Activated CD8-positive, alpha-beta memory T cell treated with anti-CD3 and anti-CD28 coated beads for 4 hours (primary cell): ENCODE data around the gene OMG.
"Not testable (repeated sequence)": the region's sequence is repeated elsewhere in the genome, so short reads cannot be mapped to it uniquely, and the experiment has no call there.

Source experiments
- DNase-seq, 2 donors: peaks; one replicate each; pipeline ENCODE4 v3.0.0-alpha.2; 2020; ENCODE audit warnings: low read depth in 2 of 2

OMG gene

GRCh38 chr17:31308372-31309334 is 11.6 kb upstream of the OMG start:
- DNase-seq: no peak

- DNase-seq: no peak
Observed at GRCh38 chr17:31307640-31308039, 10.6 kb upstream of the OMG start.

- no peak for DNase-seq
Observed at GRCh38 chr17:31299624-31300023, 2.6 kb upstream of the OMG start.

- DNase-seq: no peak
Observed at GRCh38 chr17:31296142-31296541, 897 bp downstream of the OMG start.

GRCh38 chr17:31295489-31295871 is 1.6 kb downstream of the OMG start:
- DNase-seq: no peak

- DNase-seq: no peak
Observed at GRCh38 chr17:31294820-31295488, 2.1 kb downstream of the OMG start.

GRCh38 chr17:31294231-31294630 is 2.8 kb downstream of the OMG start:
- DNase-seq: no peak

- DNase-seq: no peak
Observed at GRCh38 chr17:31293581-31293980, 3.5 kb downstream of the OMG start.

- no peak for DNase-seq
Observed at GRCh38 chr17:31291820-31292219, 5.2 kb downstream of the OMG start.

- no peak for DNase-seq
Observed at GRCh38 chr17:31289790-31290189, 7.2 kb downstream of the OMG start.

GRCh38 chr17:31287932-31288331 is 9.1 kb downstream of the OMG start:
- not testable (repeated sequence) for DNase-seq

- DNase-seq: no peak
Observed at GRCh38 chr17:31286587-31286986, 10.5 kb downstream of the OMG start.

GRCh38 chr17:31283841-31284240 is 13.2 kb downstream of the OMG start:
- DNase-seq: no peak

- no peak for DNase-seq
Observed at GRCh38 chr17:31281061-31281460, 16.0 kb downstream of the OMG start.

GRCh38 chr17:31279401-31279800 is 17.6 kb downstream of the OMG start:
- DNase-seq: no peak

GRCh38 chr17:31275116-31275515 is 21.9 kb downstream of the OMG start:
- DNase-seq: no peak

GRCh38 chr17:31274252-31274651 is 22.8 kb downstream of the OMG start:
- DNase-seq: no peak

GRCh38 chr17:31273516-31273915 is 23.5 kb downstream of the OMG start:
- no peak for DNase-seq

GRCh38 chr17:31272803-31273202 is 24.2 kb downstream of the OMG start:
- DNase-seq: no peak

- DNase-seq: no peak
Observed at GRCh38 chr17:31272236-31272635, 24.8 kb downstream of the OMG start.

GRCh38 chr17:31269578-31269983 is 27.5 kb downstream of the OMG start:
- no peak for DNase-seq

GRCh38 chr17:31269036-31269577 is 27.9 kb downstream of the OMG start:
- no peak for DNase-seq

GRCh38 chr17:31266042-31266441 is 31.0 kb downstream of the OMG start:
- DNase-seq: no peak
